ENCODE data around the gene EP400.
A peak's percentile ranks its signal among the peaks of the same experiment; 100 is the strongest.
"Not testable (repeated sequence)": the region's sequence is repeated elsewhere in the genome, so short reads cannot be mapped to it uniquely, and the experiment has no call there.

The EP400 gene

GRCh38 chr12:131944601-131945251, 5.0 kb upstream of the EP400 start:
- H3K36me3 Mint-ChIP-seq (ENCODE audit: low read depth), result peaks cover 21% of the 10 kb centered on the region
- TF ChIP-seq, protein P1, sequence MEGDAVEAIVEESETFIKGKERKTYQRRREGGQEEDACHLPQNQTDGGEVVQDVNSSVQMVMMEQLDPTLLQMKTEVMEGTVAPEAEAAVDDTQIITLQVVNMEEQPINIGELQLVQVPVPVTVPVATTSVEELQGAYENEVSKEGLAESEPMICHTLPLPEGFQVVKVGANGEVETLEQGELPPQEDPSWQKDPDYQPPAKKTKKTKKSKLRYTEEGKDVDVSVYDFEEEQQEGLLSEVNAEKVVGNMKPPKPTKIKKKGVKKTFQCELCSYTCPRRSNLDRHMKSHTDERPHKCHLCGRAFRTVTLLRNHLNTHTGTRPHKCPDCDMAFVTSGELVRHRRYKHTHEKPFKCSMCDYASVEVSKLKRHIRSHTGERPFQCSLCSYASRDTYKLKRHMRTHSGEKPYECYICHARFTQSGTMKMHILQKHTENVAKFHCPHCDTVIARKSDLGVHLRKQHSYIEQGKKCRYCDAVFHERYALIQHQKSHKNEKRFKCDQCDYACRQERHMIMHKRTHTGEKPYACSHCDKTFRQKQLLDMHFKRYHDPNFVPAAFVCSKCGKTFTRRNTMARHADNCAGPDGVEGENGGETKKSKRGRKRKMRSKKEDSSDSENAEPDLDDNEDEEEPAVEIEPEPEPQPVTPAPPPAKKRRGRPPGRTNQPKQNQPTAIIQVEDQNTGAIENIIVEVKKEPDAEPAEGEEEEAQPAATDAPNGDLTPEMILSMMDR (IDR thresholded peaks at IDR 0.05; ENCODE audit: unreplicated experiment in 3 of 3), result no peak
- H3K4me3 Mint-ChIP-seq, result peak overlapping the region in 1 of 3 experiments; percentile 56
- H3K9me3 Mint-ChIP-seq, result no peaks in the 10 kb centered on the region
- H3K27me3 Mint-ChIP-seq (ENCODE audit: low read depth), result no peaks in the 10 kb centered on the region
- H3K27ac Mint-ChIP-seq, result no peak overlapping the region
- H3K4me1 Mint-ChIP-seq, result no peaks in the 10 kb centered on the region

- TF ChIP-seq, protein P1 (IDR thresholded peaks at IDR 0.05; ENCODE audit: unreplicated experiment in 3 of 3), result no peak
- H3K36me3 Mint-ChIP-seq (ENCODE audit: low read depth), result peaks cover 10% of the 10 kb centered on the region
- H3K4me3 Mint-ChIP-seq, result no peak overlapping the region
- no peak overlapping the region for H3K27ac Mint-ChIP-seq
- no peaks in the 10 kb centered on the region for H3K27me3 Mint-ChIP-seq (ENCODE audit: low read depth)
- no peaks in the 10 kb centered on the region for H3K9me3 Mint-ChIP-seq
- H3K4me1 Mint-ChIP-seq, result no peaks in the 10 kb centered on the region
These were observed 3.0 kb upstream of the EP400 start for GRCh38 chr12:131946757-131947156.

DNA sequence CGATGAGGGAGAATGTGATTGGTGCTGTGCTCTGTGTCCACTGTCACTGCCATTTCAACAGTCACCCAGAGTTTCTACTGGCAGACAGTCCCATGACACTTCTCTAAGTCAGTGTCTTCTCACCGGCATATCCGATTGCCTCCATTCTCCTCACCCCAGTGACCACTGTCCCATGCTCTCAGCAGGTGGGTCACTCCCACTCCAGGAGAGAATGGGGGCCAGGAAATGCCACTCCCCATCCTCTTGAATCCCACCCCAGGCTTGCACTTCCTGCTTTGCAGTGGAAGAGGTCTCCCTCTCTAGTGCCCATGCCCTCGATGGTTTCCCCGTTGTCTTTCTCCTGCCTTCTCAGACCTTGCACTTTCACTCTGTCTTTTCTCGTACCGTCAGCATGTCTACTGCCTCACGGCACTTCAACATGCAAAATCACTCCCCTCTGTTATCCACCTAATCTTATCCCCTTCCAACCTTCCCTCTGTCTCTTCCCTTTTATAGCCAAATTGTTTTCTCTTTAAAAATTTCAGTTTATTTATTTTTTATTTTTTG, 2.2 kb upstream of the EP400 start:
- Mint-ChIP-seq H3K36me3 (ENCODE audit: low read depth) (peaks cover 10% of the 10 kb centered on the region), H3K27ac (peak overlapping the region; percentile 5 to 13 (median 12)), H3K4me3 (peak overlapping the region in 2 of 3 experiments; percentile 3 to 64), H3K27me3 (ENCODE audit: low read depth) (no peaks in the 10 kb centered on the region), H3K9me3 (no peaks in the 10 kb centered on the region), H3K4me1 (peaks cover 1% of the 10 kb centered on the region)
- TF ChIP-seq, protein P1 (IDR thresholded peaks at IDR 0.05; ENCODE audit: unreplicated experiment in 3 of 3), result no peak

DNA sequence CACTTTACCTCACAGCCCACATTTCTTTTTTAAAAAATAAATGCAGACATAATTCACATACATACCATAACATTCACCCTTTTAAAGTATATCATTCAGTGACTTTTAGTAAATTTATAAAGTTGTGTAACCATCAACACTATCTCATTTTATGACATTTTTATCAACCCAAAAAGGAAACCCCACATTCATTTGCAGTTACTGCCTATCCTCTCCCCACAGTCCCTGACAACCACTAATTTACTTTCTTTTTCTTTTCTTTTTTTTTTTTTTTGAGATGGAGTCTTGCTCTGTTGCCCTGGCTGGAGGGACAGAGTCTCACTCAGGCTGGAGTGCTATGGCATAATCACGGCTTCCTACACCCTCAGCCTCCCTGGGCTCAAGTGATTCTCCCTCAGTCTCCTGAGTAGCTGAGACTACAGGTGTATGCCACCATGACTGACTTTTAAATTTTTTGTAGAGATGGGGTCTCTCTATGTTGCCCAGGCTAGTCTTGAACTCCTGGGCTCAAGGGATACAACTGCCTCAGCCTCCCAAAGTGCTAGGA, 1.5 kb upstream of the EP400 start:
- H3K4me1 Mint-ChIP-seq, result peaks cover 8% of the 10 kb centered on the region
- H3K9me3 Mint-ChIP-seq, result no peaks in the 10 kb centered on the region
- peak overlapping the region in 2 of 3 experiments; percentile 13 to 77 for H3K27ac Mint-ChIP-seq
- H3K27me3 Mint-ChIP-seq (ENCODE audit: low read depth), result no peaks in the 10 kb centered on the region
- H3K36me3 Mint-ChIP-seq (ENCODE audit: low read depth), result peaks cover 10% of the 10 kb centered on the region
- peak overlapping the region; percentile 29 to 80 (median 76) for H3K4me3 Mint-ChIP-seq
- TF ChIP-seq, protein P1 (IDR thresholded peaks at IDR 0.05; ENCODE audit: unreplicated experiment in 3 of 3), result no peak

DNA sequence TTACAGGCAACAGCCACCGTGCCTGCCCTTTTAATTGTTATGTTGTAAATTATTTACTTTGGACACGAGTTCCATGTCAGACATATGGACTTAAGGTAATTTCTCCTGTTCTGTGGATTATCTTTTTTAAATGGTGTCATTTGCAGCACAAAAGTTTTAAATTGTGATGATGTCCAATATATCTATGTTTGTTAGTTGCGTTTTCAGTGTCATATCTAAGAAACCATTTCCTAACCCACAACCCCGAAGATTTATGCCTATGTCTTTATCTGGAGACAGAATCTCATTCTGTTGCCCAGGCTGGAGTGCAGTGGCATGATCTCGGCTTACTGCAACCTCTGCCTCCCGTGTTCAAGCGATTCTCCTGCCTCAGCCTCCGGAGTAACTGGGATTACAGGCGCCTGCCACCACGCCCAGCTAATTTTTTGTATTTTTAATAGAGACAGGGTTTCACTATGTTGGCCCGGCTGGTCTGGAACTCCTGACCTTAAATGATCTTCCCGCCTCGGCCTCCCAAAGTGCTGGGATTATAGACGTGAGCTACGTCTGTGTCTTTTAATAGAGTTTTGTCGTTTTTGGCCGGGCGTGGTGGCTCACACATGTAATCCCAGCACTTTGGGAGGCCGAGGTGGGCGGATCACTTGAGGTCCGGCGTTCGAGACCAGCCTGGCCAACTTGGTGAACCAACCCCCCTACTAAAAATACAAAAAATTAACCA, 870 bp upstream of the EP400 start:
- peak overlapping the region; percentile 13 to 79 (median 77) for H3K27ac Mint-ChIP-seq
- peaks cover 11% of the 10 kb centered on the region for H3K4me1 Mint-ChIP-seq

GRCh38 chr12:131950182-131950913, 606 bp downstream of the EP400 start:
- H3K4me1 Mint-ChIP-seq, result peaks cover 11% of the 10 kb centered on the region
- TF ChIP-seq, protein P1 (IDR thresholded peaks at IDR 0.05; ENCODE audit: unreplicated experiment in 3 of 3), result no peak
- H3K4me3 Mint-ChIP-seq, result peak overlapping the region; percentile 93 to 94 (median 94)
- no peaks in the 10 kb centered on the region for H3K9me3 Mint-ChIP-seq
- H3K27ac Mint-ChIP-seq, result peak overlapping the region in 2 of 3 experiments; percentile 71 to 76
- no peaks in the 10 kb centered on the region for H3K36me3 Mint-ChIP-seq (ENCODE audit: low read depth)
- no peaks in the 10 kb centered on the region for H3K27me3 Mint-ChIP-seq (ENCODE audit: low read depth)

More for the DNA sequence above, 870 bp upstream of the EP400 start:
- H3K27me3 Mint-ChIP-seq (ENCODE audit: low read depth); H3K36me3 Mint-ChIP-seq (ENCODE audit: low read depth); H3K9me3 Mint-ChIP-seq: not testable (repeated sequence)
- H3K4me3 Mint-ChIP-seq, result peak overlapping the region; percentile 75 to 80 (median 78)

DNA sequence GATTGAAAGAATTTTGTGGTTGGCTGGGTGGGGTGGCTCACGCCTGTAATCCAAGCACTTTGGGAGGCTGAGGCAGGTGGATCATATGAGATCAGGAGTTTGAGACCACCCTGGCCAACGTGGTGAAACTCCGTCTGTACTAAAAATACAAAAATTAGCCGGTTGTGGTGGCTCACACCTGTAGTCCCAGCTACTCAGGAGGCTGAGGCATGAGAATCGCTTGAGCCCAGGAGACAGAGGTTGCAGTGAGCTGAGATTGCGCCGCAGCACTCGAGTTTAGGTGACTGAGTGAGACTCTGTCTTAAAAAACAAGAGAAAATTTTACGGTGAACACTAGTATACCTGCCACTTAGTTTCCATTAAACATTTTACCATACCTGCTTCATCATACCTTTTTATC, 4.1 kb downstream of the EP400 start:
- not testable (repeated sequence) for H3K36me3 Mint-ChIP-seq (ENCODE audit: low read depth); H3K27me3 Mint-ChIP-seq (ENCODE audit: low read depth); H3K27ac Mint-ChIP-seq; H3K9me3 Mint-ChIP-seq
- H3K4me3 Mint-ChIP-seq, result peak overlapping the region in 2 of 3 experiments; percentile 6 to 73
- peaks cover 23% of the 10 kb centered on the region for H3K4me1 Mint-ChIP-seq

- H3K27me3 Mint-ChIP-seq (ENCODE audit: low read depth); H3K27ac Mint-ChIP-seq; H3K4me3 Mint-ChIP-seq; H3K36me3 Mint-ChIP-seq (ENCODE audit: low read depth); H3K9me3 Mint-ChIP-seq: not testable (repeated sequence)
- H3K4me1 Mint-ChIP-seq, result peaks cover 30% of the 10 kb centered on the region
These were observed 4.7 kb downstream of the EP400 start for GRCh38 chr12:131954460-131954859.
